ENCODE results near the gene SNX20. TPM values are rescaled to one million over a fixed set of nuclear protein-coding genes. Genes with fewer than 3 reads are reported as not detected.

The SNX20 gene
- total RNA-seq, 4 donors from 2014 or later = 0.17 to 4.0 (median 1.9) TPM

DNA sequence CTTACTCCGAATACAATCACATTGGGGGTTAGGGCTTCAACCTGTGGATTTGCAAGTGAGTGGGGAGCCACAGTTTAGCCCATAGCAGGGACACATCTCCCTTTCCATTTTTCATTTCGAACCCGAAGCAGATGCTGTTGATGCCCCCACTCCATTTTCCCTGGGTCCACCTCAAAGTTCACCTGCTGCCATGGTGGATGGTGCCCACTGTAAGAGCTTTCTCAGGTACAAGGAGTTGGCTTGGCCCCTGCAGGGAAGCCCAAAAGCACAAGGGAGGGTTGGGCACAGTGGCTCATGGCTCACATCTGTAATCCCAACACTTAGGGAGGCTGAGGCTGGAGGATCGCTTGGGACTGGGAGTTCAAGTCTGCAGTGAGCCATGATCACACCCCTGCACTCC, 51.8 kb downstream of the SNX20 start:
- ATAC-seq = no peak
- TF ChIP-seq, protein P1, sequence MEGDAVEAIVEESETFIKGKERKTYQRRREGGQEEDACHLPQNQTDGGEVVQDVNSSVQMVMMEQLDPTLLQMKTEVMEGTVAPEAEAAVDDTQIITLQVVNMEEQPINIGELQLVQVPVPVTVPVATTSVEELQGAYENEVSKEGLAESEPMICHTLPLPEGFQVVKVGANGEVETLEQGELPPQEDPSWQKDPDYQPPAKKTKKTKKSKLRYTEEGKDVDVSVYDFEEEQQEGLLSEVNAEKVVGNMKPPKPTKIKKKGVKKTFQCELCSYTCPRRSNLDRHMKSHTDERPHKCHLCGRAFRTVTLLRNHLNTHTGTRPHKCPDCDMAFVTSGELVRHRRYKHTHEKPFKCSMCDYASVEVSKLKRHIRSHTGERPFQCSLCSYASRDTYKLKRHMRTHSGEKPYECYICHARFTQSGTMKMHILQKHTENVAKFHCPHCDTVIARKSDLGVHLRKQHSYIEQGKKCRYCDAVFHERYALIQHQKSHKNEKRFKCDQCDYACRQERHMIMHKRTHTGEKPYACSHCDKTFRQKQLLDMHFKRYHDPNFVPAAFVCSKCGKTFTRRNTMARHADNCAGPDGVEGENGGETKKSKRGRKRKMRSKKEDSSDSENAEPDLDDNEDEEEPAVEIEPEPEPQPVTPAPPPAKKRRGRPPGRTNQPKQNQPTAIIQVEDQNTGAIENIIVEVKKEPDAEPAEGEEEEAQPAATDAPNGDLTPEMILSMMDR (IDR thresholded peaks at IDR 0.05 in 4 of 5, conservative IDR thresholded peaks at IDR 0.05 in 1 of 5) = no peak
- no peak for TF ChIP-seq POLR2A (IDR thresholded peaks at IDR 0.05)
- H3K4me1 ChIP-seq = peaks cover 0 to 8% of the 10 kb centered on the region in 2 donors
- no peak for DNase-seq
- H3K4me3 ChIP-seq = no peak overlapping the region
- H3K36me3 ChIP-seq = no peaks in the 10 kb centered on the region
- in situ Hi-C loops (cut with MboI; ENCODE audit: low sequenced_read_pairs in 4 of 4) (no loop called here), intact Hi-C loops (cut with DNase I; ENCODE audit: low total_unique reads) (no loop called here)
- H3K27me3 ChIP-seq = no peaks in the 10 kb centered on the region
- H3K9me3 ChIP-seq = no peaks in the 10 kb centered on the region
- no peak overlapping the region for H3K27ac ChIP-seq

DNA sequence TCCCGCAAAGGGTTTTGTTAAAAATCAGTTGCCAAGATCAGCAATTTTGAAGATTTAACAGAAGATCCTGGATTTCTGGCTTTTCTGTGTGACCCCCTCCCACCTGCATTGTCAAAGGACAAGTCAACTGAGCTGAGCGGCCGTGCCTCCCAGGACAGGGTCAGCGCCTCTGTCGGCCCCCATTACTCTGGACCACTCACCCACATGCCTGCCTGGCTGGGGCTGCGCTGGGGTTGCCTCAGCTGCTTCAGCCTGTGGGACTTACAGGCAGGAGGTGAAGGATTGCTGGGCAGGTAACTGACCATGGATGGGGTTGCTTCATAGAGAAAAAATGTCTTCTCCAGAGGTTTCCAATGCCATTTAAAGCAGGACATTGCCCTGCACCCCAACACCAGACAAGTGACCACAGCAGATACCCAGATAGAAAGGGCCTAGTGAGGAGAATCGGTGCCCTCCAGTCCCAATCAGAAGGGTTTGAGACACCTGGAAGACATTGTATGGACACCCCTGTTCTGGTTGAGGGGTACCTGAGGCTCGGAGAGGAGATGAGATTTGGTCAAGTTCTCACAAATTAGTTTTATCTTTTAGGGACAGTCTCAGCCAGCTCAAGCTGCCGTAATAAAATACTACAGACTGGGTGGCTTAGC, 52.8 kb downstream of the SNX20 start:
- in situ Hi-C loops (cut with MboI; ENCODE audit: low sequenced_read_pairs in 4 of 4) = no loop called here
- H3K27me3 ChIP-seq = no peaks in the 10 kb centered on the region
- no peaks in the 10 kb centered on the region for H3K36me3 ChIP-seq
- intact Hi-C loops (cut with DNase I; ENCODE audit: low total_unique reads) = no loop called here
- H3K4me1 ChIP-seq = peaks cover 0 to 8% of the 10 kb centered on the region in 2 donors
- TF ChIP-seq, protein P1 (IDR thresholded peaks at IDR 0.05 in 4 of 5, conservative IDR thresholded peaks at IDR 0.05 in 1 of 5) = no peak
- TF ChIP-seq POLR2A (IDR thresholded peaks at IDR 0.05) = no peak
- no peaks in the 10 kb centered on the region for H3K9me3 ChIP-seq
- DNase-seq (no peak), ATAC-seq (no peak)
- H3K27ac ChIP-seq = no peak overlapping the region
- no peak overlapping the region for H3K4me3 ChIP-seq

DNA sequence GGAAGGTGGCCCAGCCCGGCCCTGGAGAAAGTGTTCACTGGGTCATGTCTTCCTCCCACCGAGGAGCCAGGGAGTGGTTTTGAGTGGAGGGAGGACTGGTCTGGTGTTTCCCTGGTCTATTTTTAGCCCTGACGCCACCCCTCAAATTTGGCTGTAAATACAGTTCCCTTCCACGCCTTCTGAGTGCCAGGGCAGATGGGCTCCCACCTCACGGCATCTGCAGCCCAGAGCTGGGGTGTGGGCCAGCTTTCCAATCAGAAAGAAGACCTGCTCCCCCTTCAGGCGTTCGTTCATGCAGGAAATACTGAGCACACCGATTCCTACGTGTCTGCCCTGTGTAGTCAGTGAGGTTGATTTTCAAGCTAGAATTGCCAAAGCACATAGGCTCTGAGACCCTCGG, 53.7 kb downstream of the SNX20 start:
- ATAC-seq = peak; percentile 33 to 53
- intact Hi-C loops (cut with DNase I; ENCODE audit: low total_unique reads) = no loop called here
- TF ChIP-seq, protein P1 (IDR thresholded peaks at IDR 0.05 in 4 of 5, conservative IDR thresholded peaks at IDR 0.05 in 1 of 5) = peak in 1 of 5 experiments; percentile 21
- no peak for TF ChIP-seq POLR2A (IDR thresholded peaks at IDR 0.05)

DNA sequence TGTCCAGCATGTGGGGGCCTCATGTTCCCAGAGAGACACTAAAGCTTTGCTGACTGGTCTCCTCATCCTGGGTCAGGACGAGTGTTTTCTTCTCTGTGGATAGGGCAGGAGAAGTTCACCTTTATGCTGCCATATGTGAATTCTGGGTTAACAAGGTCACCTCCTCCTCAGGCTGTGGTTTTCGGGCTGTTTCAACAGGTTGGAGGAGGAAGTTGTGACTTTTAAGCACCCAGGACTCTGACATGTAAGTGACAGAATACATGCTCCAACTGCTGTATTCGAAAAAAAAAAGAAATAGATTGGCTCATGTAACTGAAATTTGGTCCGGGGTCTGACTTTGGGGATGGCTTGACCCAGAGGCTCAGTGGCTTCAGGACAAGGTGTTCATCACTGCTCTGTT, 54.2 kb downstream of the SNX20 start:
- in situ Hi-C loops (cut with MboI; ENCODE audit: low sequenced_read_pairs in 4 of 4) (no loop called here), intact Hi-C loops (cut with DNase I; ENCODE audit: low total_unique reads) (no loop called here)
- TF ChIP-seq, protein P1 (IDR thresholded peaks at IDR 0.05 in 4 of 5, conservative IDR thresholded peaks at IDR 0.05 in 1 of 5) = no peak
- TF ChIP-seq POLR2A (IDR thresholded peaks at IDR 0.05) = no peak

More for the DNA sequence above, 53.7 kb downstream of the SNX20 start:
- Histone ChIP-seq H3K36me3 (no peaks in the 10 kb centered on the region), H3K4me1 (peaks cover 0 to 8% of the 10 kb centered on the region in 2 donors), H3K27me3 (no peaks in the 10 kb centered on the region), H3K9me3 (no peaks in the 10 kb centered on the region), H3K4me3 (no peak overlapping the region), H3K27ac (no peak overlapping the region)
- in situ Hi-C loops (cut with MboI; ENCODE audit: low sequenced_read_pairs in 4 of 4) = no loop called here
- peak in 1 of 2 donors; percentile 19 for DNase-seq

More for the DNA sequence above, 54.2 kb downstream of the SNX20 start:
- DNase-seq (no peak), ATAC-seq (no peak)
- Histone ChIP-seq H3K36me3 (no peaks in the 10 kb centered on the region), H3K27me3 (no peaks in the 10 kb centered on the region), H3K4me1 (peaks cover 0 to 8% of the 10 kb centered on the region in 2 donors), H3K4me3 (no peak overlapping the region), H3K27ac (no peak overlapping the region), H3K9me3 (no peaks in the 10 kb centered on the region)

All from gastrocnemius medialis (tissue), 4 donors.